HEK293 (cell line): ENCODE measurements around the gene WWOX.

ENCODE experiments used
- ELK4 ChIP-seq: IDR thresholded peaks from 2 replicates; pipeline ENCODE4 v1.6.1; 2011; ENCODE audit warnings: mild to moderate bottlenecking, low read depth, low read length, borderline replicate concordance
- ZNF132 ChIP-seq: fragments of 450-650 bp; formaldehyde crosslinking; IDR thresholded peaks from 2 replicates; pipeline ENCODE4 v1.5.1; 2017; ENCODE audit warnings: missing biosample characterization, missing genetic modification characterization, borderline replicate concordance
- ZNF311 ChIP-seq: fragments of 450-650 bp; formaldehyde crosslinking; IDR thresholded peaks from 2 replicates; pipeline ENCODE4 v1.5.1; 2017; ENCODE audit warnings: missing biosample characterization, missing genetic modification characterization, borderline replicate concordance
- ZNF518A ChIP-seq: fragments of 450-650 bp; formaldehyde crosslinking; conservative IDR thresholded peaks from 2 replicates; pipeline ENCODE4 v1.5.1; 2016; ENCODE audit warnings: low read depth, missing biosample characterization, missing genetic modification characterization
- ZNF585B ChIP-seq: fragments of 450-650 bp; formaldehyde crosslinking; IDR thresholded peaks from 2 replicates; pipeline ENCODE4 v1.5.1; 2016; ENCODE audit warnings: missing biosample characterization, missing genetic modification characterization
- ZNF660 ChIP-seq: fragments of 450-650 bp; IDR thresholded peaks from 2 replicates; pipeline ENCODE4 v1.5.1; 2018; ENCODE audit warnings: missing biosample characterization, mild to moderate bottlenecking, missing genetic modification characterization
- ZSCAN5A ChIP-seq: fragments of 450-650 bp; formaldehyde crosslinking; IDR thresholded peaks from 2 replicates; pipeline ENCODE4 v1.5.1; 2016; ENCODE audit warnings: missing biosample characterization, missing genetic modification characterization
- TF ChIP-seq, protein P1 (sequence below): fragments of 450-650 bp; formaldehyde crosslinking; IDR thresholded peaks from 2 replicates; pipeline ENCODE4 v1.5.1; 2016; ENCODE audit warnings: missing biosample characterization, missing genetic modification characterization

DNA sequence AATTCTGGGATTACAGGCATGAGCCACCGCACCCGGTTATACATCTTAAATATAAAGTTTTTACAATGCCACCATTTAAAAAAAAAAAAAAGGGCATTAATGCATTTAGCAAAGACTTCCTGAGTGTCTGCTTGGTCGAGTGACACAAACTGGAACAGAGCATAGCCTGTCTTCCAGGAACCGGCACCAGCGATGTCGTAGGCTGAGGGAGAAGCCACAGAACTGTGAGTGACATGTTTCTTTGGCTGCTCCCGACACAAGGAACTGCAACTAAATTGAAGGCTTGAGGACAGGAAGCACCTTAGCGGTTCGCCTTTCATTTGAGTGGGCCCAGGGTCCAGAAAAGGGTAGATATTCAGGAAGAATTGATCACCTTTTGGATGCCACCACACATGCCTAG is 783.3 kb downstream of the WWOX start:
- no peak for TF ChIP-seq ZSCAN5A
- TF ChIP-seq, protein P1, sequence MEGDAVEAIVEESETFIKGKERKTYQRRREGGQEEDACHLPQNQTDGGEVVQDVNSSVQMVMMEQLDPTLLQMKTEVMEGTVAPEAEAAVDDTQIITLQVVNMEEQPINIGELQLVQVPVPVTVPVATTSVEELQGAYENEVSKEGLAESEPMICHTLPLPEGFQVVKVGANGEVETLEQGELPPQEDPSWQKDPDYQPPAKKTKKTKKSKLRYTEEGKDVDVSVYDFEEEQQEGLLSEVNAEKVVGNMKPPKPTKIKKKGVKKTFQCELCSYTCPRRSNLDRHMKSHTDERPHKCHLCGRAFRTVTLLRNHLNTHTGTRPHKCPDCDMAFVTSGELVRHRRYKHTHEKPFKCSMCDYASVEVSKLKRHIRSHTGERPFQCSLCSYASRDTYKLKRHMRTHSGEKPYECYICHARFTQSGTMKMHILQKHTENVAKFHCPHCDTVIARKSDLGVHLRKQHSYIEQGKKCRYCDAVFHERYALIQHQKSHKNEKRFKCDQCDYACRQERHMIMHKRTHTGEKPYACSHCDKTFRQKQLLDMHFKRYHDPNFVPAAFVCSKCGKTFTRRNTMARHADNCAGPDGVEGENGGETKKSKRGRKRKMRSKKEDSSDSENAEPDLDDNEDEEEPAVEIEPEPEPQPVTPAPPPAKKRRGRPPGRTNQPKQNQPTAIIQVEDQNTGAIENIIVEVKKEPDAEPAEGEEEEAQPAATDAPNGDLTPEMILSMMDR (tag by site-specific recombination): no peak
- TF ChIP-seq ZNF660: no peak
- TF ChIP-seq ZNF311: no peak
- TF ChIP-seq ZNF132: no peak
- TF ChIP-seq ZNF518A (tag by site-specific recombination): no peak
- TF ChIP-seq ELK4: no peak
- TF ChIP-seq ZNF585B (tag by site-specific recombination): no peak
